ENCODE measurements around the gene POPDC2. TPM values are rescaled to one million over a fixed set of nuclear protein-coding genes. Genes with fewer than 3 reads are reported as not detected.

Gene POPDC2
- polyA plus RNA-seq, 1 donor: 12.2 TPM

GRCh38 chr3:119657887-119658702 is 2.3 kb downstream of the POPDC2 start:
- no peak for DNase-seq
- Histone ChIP-seq H3K9me3 (ENCODE audit: control insufficient read depth, low read depth, low read length) (no peaks in the 10 kb centered on the region), H3K4me3 (ENCODE audit: low read length) (no peak overlapping the region), H3K27ac (ENCODE audit: low read length) (no peak overlapping the region), H3K36me3 (ENCODE audit: control insufficient read depth, insufficient read depth, low read length) (no peaks in the 10 kb centered on the region), H3K4me1 (ENCODE audit: control insufficient read depth, insufficient read depth, low read length) (no peaks in the 10 kb centered on the region), H3K27me3 (ENCODE audit: control insufficient read depth, insufficient read depth, low read length) (no peaks in the 10 kb centered on the region)
- WGBS (ENCODE audit: insufficient coverage, low lambda C conversion rate): 100% methylated on average over 3 of the region's 4 CpGs

- Histone ChIP-seq H3K27ac (ENCODE audit: low read length) (no peak overlapping the region), H3K9me3 (ENCODE audit: control insufficient read depth, low read depth, low read length) (no peaks in the 10 kb centered on the region), H3K36me3 (ENCODE audit: control insufficient read depth, insufficient read depth, low read length) (no peaks in the 10 kb centered on the region), H3K27me3 (ENCODE audit: control insufficient read depth, insufficient read depth, low read length) (no peaks in the 10 kb centered on the region), H3K4me3 (ENCODE audit: low read length) (no peak overlapping the region), H3K4me1 (ENCODE audit: control insufficient read depth, insufficient read depth, low read length) (no peaks in the 10 kb centered on the region)
- 80% methylated on average over 1 of the region's 2 CpGs for WGBS (ENCODE audit: insufficient coverage, low lambda C conversion rate)
- DNase-seq: no peak
Observed at GRCh38 chr3:119653876-119654275, 6.5 kb downstream of the POPDC2 start.

DNA sequence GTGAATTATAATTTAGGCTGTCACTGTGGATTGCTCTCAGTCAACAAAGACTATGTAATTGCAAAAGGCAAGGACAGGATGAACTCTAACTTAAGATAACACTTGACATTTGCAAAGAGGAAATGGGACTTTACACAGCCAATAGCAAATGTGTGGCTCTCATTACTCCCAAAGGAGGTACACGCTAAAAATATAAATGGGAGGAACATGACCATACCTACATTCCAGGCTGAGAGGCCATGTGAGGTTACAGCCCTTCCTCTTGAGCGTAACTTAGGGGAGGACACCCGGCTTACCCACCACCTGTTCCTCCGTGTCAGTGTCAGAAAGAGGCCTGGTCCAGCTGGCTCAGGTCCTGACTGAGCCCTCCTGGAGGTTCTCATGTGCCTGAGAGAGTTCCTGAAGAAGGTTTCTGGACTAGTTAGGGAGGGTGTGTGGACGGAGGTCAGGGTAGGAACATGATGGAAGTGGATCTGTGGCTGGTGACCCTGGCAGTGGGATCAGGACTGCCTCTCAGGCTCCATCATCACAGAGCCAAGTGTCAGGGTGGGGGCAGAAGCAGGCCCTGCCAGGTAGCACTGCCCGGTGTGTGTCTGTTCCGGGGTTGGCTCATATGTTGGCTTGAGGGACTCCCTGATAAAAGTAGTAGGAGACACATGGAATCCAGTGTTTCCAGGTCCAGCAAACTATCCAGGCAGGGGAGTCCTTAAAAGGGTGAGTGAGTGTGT is 7.9 kb downstream of the POPDC2 start:
- DNase-seq: no peak
- Histone ChIP-seq H3K9me3 (ENCODE audit: control insufficient read depth, low read depth, low read length) (no peaks in the 10 kb centered on the region), H3K27ac (ENCODE audit: low read length) (no peak overlapping the region), H3K36me3 (ENCODE audit: control insufficient read depth, insufficient read depth, low read length) (peaks cover 8% of the 10 kb centered on the region), H3K4me3 (ENCODE audit: low read length) (no peak overlapping the region), H3K27me3 (ENCODE audit: control insufficient read depth, insufficient read depth, low read length) (no peaks in the 10 kb centered on the region), H3K4me1 (ENCODE audit: control insufficient read depth, insufficient read depth, low read length) (no peaks in the 10 kb centered on the region)
- no CpG with 5 or more reads among the region's 7 CpGs for WGBS (ENCODE audit: insufficient coverage, low lambda C conversion rate)

DNA sequence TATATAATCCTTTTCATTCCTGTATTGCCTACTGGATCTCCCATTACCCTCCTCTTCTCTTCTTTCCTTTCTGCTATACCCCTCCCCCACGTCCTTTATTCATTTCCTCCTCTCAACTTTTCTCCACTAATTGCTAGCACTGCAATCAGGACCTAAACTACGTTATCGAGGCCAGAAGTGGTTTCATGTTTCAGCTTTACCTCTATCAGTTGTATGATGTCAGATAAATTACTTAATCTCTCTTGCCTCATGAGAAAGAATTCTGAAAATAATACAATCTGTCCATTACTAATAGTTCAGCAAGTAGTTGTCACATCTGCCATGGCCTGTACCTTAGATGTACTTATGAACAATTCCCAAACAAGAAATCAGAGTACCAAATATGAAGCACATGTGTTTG is 10.6 kb downstream of the POPDC2 start:
- Histone ChIP-seq H3K4me1 (ENCODE audit: control insufficient read depth, insufficient read depth, low read length) (no peaks in the 10 kb centered on the region), H3K27me3 (ENCODE audit: control insufficient read depth, insufficient read depth, low read length) (no peaks in the 10 kb centered on the region), H3K9me3 (ENCODE audit: control insufficient read depth, low read depth, low read length) (no peaks in the 10 kb centered on the region), H3K36me3 (ENCODE audit: control insufficient read depth, insufficient read depth, low read length) (peaks cover 8% of the 10 kb centered on the region), H3K4me3 (ENCODE audit: low read length) (no peak overlapping the region), H3K27ac (ENCODE audit: low read length) (no peak overlapping the region)
- WGBS (ENCODE audit: insufficient coverage, low lambda C conversion rate): 62% methylated on average over 3 of the region's 3 CpGs
- DNase-seq: no peak

- no peak overlapping the region for H3K4me3 ChIP-seq (ENCODE audit: low read length)
- no peaks in the 10 kb centered on the region for H3K9me3 ChIP-seq (ENCODE audit: control insufficient read depth, low read depth, low read length)
- no peak overlapping the region for H3K27ac ChIP-seq (ENCODE audit: low read length)
- no peak for DNase-seq
- H3K27me3 ChIP-seq (ENCODE audit: control insufficient read depth, insufficient read depth, low read length): no peaks in the 10 kb centered on the region
- peaks cover 8% of the 10 kb centered on the region for H3K36me3 ChIP-seq (ENCODE audit: control insufficient read depth, insufficient read depth, low read length)
- H3K4me1 ChIP-seq (ENCODE audit: control insufficient read depth, insufficient read depth, low read length): no peaks in the 10 kb centered on the region
- 90% methylated on average over 2 of the region's 12 CpGs for WGBS (ENCODE audit: insufficient coverage, low lambda C conversion rate)
Observed at GRCh38 chr3:119647843-119648575, 12.4 kb downstream of the POPDC2 start.

- no peak for DNase-seq
- no peaks in the 10 kb centered on the region for H3K27me3 ChIP-seq (ENCODE audit: control insufficient read depth, insufficient read depth, low read length)
- WGBS (ENCODE audit: insufficient coverage, low lambda C conversion rate): no CpG with 5 or more reads among the region's 2 CpGs
- no peak overlapping the region for H3K27ac ChIP-seq (ENCODE audit: low read length)
- no peak overlapping the region for H3K4me3 ChIP-seq (ENCODE audit: low read length)
- H3K4me1 ChIP-seq (ENCODE audit: control insufficient read depth, insufficient read depth, low read length): no peaks in the 10 kb centered on the region
- no peaks in the 10 kb centered on the region for H3K9me3 ChIP-seq (ENCODE audit: control insufficient read depth, low read depth, low read length)
- peaks cover 10% of the 10 kb centered on the region for H3K36me3 ChIP-seq (ENCODE audit: control insufficient read depth, insufficient read depth, low read length)
Observed at GRCh38 chr3:119647171-119647570, 13.2 kb downstream of the POPDC2 start.

DNA sequence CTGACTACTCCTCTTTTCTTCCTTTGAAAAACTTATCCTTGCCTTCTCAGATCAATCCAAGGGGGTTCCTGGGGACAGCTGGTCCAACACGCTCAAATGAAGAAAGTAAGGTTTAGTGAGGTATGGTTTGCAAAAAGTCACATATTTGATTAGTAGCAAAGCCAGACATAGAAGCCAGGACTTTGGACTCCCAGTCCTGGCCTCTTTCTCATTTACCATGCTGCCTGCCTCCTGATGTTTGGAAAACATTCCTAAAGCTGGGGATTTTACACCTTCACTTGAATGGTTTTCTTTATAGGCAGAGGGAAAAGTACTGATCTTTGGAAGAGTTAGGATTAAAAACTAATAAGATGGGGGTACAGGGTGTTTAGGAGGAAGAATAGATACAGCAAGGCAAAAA is 14.6 kb downstream of the POPDC2 start:
- Histone ChIP-seq H3K9me3 (ENCODE audit: control insufficient read depth, low read depth, low read length) (no peaks in the 10 kb centered on the region), H3K4me1 (ENCODE audit: control insufficient read depth, insufficient read depth, low read length) (no peaks in the 10 kb centered on the region), H3K27me3 (ENCODE audit: control insufficient read depth, insufficient read depth, low read length) (no peaks in the 10 kb centered on the region), H3K27ac (ENCODE audit: low read length) (no peak overlapping the region), H3K4me3 (ENCODE audit: low read length) (no peak overlapping the region), H3K36me3 (ENCODE audit: control insufficient read depth, insufficient read depth, low read length) (peaks cover 11% of the 10 kb centered on the region)
- peak; percentile 10 to 55 for DNase-seq
- no CpG with 5 or more reads among the region's 1 CpG for WGBS (ENCODE audit: insufficient coverage, low lambda C conversion rate)

GRCh38 chr3:119644481-119644880 is 15.9 kb downstream of the POPDC2 start:
- Histone ChIP-seq H3K9me3 (ENCODE audit: control insufficient read depth, low read depth, low read length) (no peaks in the 10 kb centered on the region), H3K27ac (ENCODE audit: low read length) (no peak overlapping the region), H3K4me1 (ENCODE audit: control insufficient read depth, insufficient read depth, low read length) (no peaks in the 10 kb centered on the region), H3K27me3 (ENCODE audit: control insufficient read depth, insufficient read depth, low read length) (no peaks in the 10 kb centered on the region), H3K4me3 (ENCODE audit: low read length) (no peak overlapping the region), H3K36me3 (ENCODE audit: control insufficient read depth, insufficient read depth, low read length) (peaks cover 11% of the 10 kb centered on the region)
- DNase-seq: no peak
- WGBS (ENCODE audit: insufficient coverage, low lambda C conversion rate): 83% methylated on average over 1 of the region's 1 CpG

- H3K27me3 ChIP-seq (ENCODE audit: control insufficient read depth, insufficient read depth, low read length): no peaks in the 10 kb centered on the region
- no CpG with 5 or more reads among the region's 2 CpGs for WGBS (ENCODE audit: insufficient coverage, low lambda C conversion rate)
- no peaks in the 10 kb centered on the region for H3K9me3 ChIP-seq (ENCODE audit: control insufficient read depth, low read depth, low read length)
- DNase-seq: no peak
- H3K27ac ChIP-seq (ENCODE audit: low read length): no peak overlapping the region
- H3K4me3 ChIP-seq (ENCODE audit: low read length): no peak overlapping the region
- H3K36me3 ChIP-seq (ENCODE audit: control insufficient read depth, insufficient read depth, low read length): peaks cover 10% of the 10 kb centered on the region
- peaks cover 2% of the 10 kb centered on the region for H3K4me1 ChIP-seq (ENCODE audit: control insufficient read depth, insufficient read depth, low read length)
Observed at GRCh38 chr3:119643528-119643927, 16.9 kb downstream of the POPDC2 start.

DNA sequence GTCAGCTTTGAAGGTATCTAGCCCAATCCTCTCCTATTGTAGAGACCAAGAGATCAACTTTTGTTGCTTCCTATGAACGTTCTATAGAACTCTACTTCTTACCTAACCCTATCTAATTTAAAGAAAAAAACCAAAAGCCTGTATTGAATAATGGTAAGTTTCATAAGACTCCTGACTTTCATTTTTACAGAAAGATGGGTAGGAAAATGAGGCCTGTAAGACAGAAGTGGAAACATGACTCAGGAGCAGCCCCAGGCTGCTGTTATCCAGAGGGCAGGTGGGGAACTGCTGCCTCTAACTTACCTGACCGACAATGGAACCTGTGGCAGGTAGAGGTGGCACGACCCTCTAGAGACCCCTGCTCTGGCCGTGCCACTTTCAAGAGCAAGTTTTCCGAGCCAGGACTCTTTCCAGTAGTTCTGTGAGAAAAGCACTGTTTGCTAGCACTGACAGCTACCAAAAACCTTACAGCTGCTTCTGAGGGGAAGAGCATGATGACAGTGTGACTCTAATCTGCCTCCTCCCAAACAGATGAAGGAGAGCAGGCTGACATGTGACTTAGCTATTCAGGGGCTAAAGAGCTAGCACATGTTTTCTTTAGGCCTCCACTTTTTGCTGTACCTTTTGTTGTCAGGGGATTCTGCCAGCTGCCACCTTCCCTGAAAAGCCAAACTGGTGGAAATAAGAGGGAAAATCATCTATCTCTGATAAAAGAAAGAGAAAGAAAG is 17.5 kb downstream of the POPDC2 start:
- Histone ChIP-seq H3K9me3 (ENCODE audit: control insufficient read depth, low read depth, low read length) (no peaks in the 10 kb centered on the region), H3K36me3 (ENCODE audit: control insufficient read depth, insufficient read depth, low read length) (peaks cover 4% of the 10 kb centered on the region), H3K4me1 (ENCODE audit: control insufficient read depth, insufficient read depth, low read length) (peaks cover 3% of the 10 kb centered on the region), H3K4me3 (ENCODE audit: low read length) (no peak overlapping the region), H3K27me3 (ENCODE audit: control insufficient read depth, insufficient read depth, low read length) (no peaks in the 10 kb centered on the region), H3K27ac (ENCODE audit: low read length) (no peak overlapping the region)
- no peak for DNase-seq
- 100% methylated on average over 1 of the region's 5 CpGs for WGBS (ENCODE audit: insufficient coverage, low lambda C conversion rate)

Measured in large intestine (tissue), 3 donors.